Liver (tissue), 9 donors: ENCODE measurements around the gene RAB17. TPM values are rescaled to one million over a fixed set of nuclear protein-coding genes. Genes with fewer than 3 reads are reported as not detected.

ENCODE experiments used
- DNase-seq: peaks from one replicate; pipeline ENCODE4 v3.0.0-alpha.2; 2017; ENCODE audit warnings: low spot score
- H3K27ac ChIP-seq, 2 donors: one replicate each; pipeline ENCODE4 v1.7.0; 2013; ENCODE audit warnings: inconsistent platforms in 2 of 2, low read length in 2 of 2, control low read depth in 1 of 2, low read depth in 1 of 2, mild to moderate bottlenecking in 1 of 2
- H3K27me3 ChIP-seq, 4 donors: one replicate each; pipeline versions ENCODE4 v1.6.1 to v1.7.0; 2013; ENCODE audit warnings: low read length in 3 of 4, inconsistent platforms in 1 of 4, mild to moderate bottlenecking in 1 of 4, moderate library complexity in 1 of 4; ENCODE audit not compliant: control insufficient read depth in 4 of 4, insufficient read depth in 4 of 4
- H3K36me3 ChIP-seq, 4 donors: one replicate each; pipeline versions ENCODE4 v1.6.1 to v1.7.0; 2013; ENCODE audit warnings: low read length in 3 of 4, mild to moderate bottlenecking in 3 of 4, low read depth in 1 of 4, moderate library complexity in 1 of 4; ENCODE audit not compliant: control insufficient read depth in 4 of 4, insufficient read depth in 3 of 4
- H3K4me1 ChIP-seq, 4 donors: one replicate each; pipeline versions ENCODE4 v1.6.1 to v1.7.0; 2013; ENCODE audit warnings: low read length in 3 of 4, mild to moderate bottlenecking in 3 of 4, moderate library complexity in 1 of 4; ENCODE audit not compliant: control insufficient read depth in 4 of 4, insufficient read depth in 4 of 4
- H3K4me3 ChIP-seq, 3 donors: one replicate each; pipeline versions ENCODE4 v1.6.1 to v1.7.0; 2013; ENCODE audit warnings: low read length in 3 of 3, control low read depth in 1 of 3, low read depth in 1 of 3, mild to moderate bottlenecking in 1 of 3
- H3K9ac ChIP-seq, 2 donors: one replicate each; pipeline ENCODE4 v1.7.0; 2013; ENCODE audit warnings: low read length in 2 of 2, mild to moderate bottlenecking in 2 of 2, moderate library complexity in 2 of 2, control low read depth in 1 of 2, low read depth in 1 of 2
- H3K9me3 ChIP-seq, 4 donors: one replicate each; pipeline versions ENCODE4 v1.6.1 to v1.7.0; 2013; ENCODE audit warnings: low read length in 3 of 4; ENCODE audit not compliant: control insufficient read depth in 4 of 4
- EGR1 ChIP-seq, 2 donors: IDR thresholded peaks; 2 replicates each; pipeline ENCODE4 v1.6.1; 2016 to 2018; ENCODE audit warnings: antibody characterized with exemption in 2 of 2, low read depth in 2 of 2
- FOXA1 ChIP-seq: IDR thresholded peaks from 2 replicates; pipeline ENCODE4 v1.6.1; 2016; ENCODE audit warnings: antibody characterized with exemption
- FOXA2 ChIP-seq: IDR thresholded peaks from 2 replicates; pipeline ENCODE4 v1.6.1; 2016; ENCODE audit warnings: antibody characterized with exemption
- GABPA ChIP-seq, 2 donors: IDR thresholded peaks in 1 of 2; conservative IDR thresholded peaks in 1 of 2; 2 replicates each; pipeline ENCODE4 v1.6.1; 2016; ENCODE audit warnings: antibody characterized with exemption in 2 of 2, mild to moderate bottlenecking in 1 of 2, moderate library complexity in 1 of 2
- HNF4A ChIP-seq, 2 donors: conservative IDR thresholded peaks; 2 replicates each; pipeline ENCODE4 v1.6.1; 2016; ENCODE audit warnings: antibody characterized with exemption in 2 of 2, mild to moderate bottlenecking in 2 of 2
- HNF4G ChIP-seq: IDR thresholded peaks from 2 replicates; pipeline ENCODE4 v1.6.1; 2016; ENCODE audit warnings: antibody characterized with exemption
- JUND ChIP-seq, 2 donors: IDR thresholded peaks; 2 replicates each; pipeline ENCODE4 v1.6.1; 2016; ENCODE audit warnings: antibody characterized with exemption in 2 of 2
- MAX ChIP-seq: IDR thresholded peaks from 2 replicates; pipeline ENCODE4 v1.6.1; 2016; ENCODE audit warnings: antibody characterized with exemption
- NR2F2 ChIP-seq: IDR thresholded peaks from 2 replicates; pipeline ENCODE4 v1.6.1; 2016; ENCODE audit warnings: antibody characterized with exemption
- REST ChIP-seq: IDR thresholded peaks from 2 replicates; pipeline ENCODE4 v1.6.1; 2016; ENCODE audit warnings: antibody characterized with exemption, mild to moderate bottlenecking
- RXRA ChIP-seq, 2 donors: IDR thresholded peaks; 2 replicates each; pipeline ENCODE4 v1.6.1; 2017 to 2018; ENCODE audit warnings: antibody characterized with exemption in 2 of 2, mild to moderate bottlenecking in 1 of 2
- SP1 ChIP-seq: IDR thresholded peaks from 2 replicates; pipeline ENCODE4 v1.6.1; 2018; ENCODE audit warnings: antibody characterized with exemption, mild to moderate bottlenecking
- YY1 ChIP-seq: IDR thresholded peaks from 2 replicates; pipeline ENCODE4 v1.6.1; 2016; ENCODE audit warnings: antibody characterized with exemption, mild to moderate bottlenecking
- ZBTB33 ChIP-seq: IDR thresholded peaks from 2 replicates; pipeline ENCODE4 v1.6.1; 2016; ENCODE audit warnings: antibody characterized with exemption
- WGBS: extraction: QIAGEN DNeasy Blood & Tissue Kit; methylation state at CpG from one replicate; pipeline ENCODE4 v1.1.7; 2013; 5-methylcytosine and 5-hydroxymethylcytosine counted together
- polyA plus RNA-seq, 2 donors: library from polyadenylated mRNA; stranded (reverse) in 1 of 2; unstranded in 1 of 2; fragments of 200-250 nt in 1 of 2; fragments of >200 nt in 1 of 2; fragmentation: Nextera tagmentation in 1 of 2; extraction: Ambion mirVana in 1 of 2; gene quantifications; one replicate each; pipeline versions ENCODE4 v1.2.1 to v1.2.3, GENCODE V29; 2013 to 2015
- total RNA-seq, 2 donors: library from RNA; depleted of rRNA; stranded (reverse); fragments of >200 nt; gene quantifications; one replicate each; pipeline ENCODE4 v1.2.3, GENCODE V29; 2014
- donor health status: healthy.
- donor health status: healthy.
- donor health status: healthy.
- donor health status: healthy.
- donor health status: healthy.

RAB17 gene
- total and polyA plus RNA-seq, 4 donors: 17.8 to 96.5 (median 74.9) TPM

GRCh38 chr2:237535385-237536082 lies 55.0 kb downstream of the RAB17 start:
- WGBS: 94% methylated on average over 8 of the region's 8 CpGs
- H3K4me1 ChIP-seq: peaks cover 6 to 16% (median 10%) of the 10 kb centered on the region in 4 donors
- TF ChIP-seq YY1 (no peak), HNF4G (no peak), RXRA (IDR thresholded peaks at IDR 0.05) (no peak), GABPA (IDR thresholded peaks at IDR 0.05 in 1 of 2, conservative IDR thresholded peaks at IDR 0.05 in 1 of 2) (no peak), FOXA2 (no peak), EGR1 (IDR thresholded peaks at IDR 0.05; ENCODE audit: low read depth in 2 of 2) (no peak), NR2F2 (no peak), FOXA1 (no peak), JUND (IDR thresholded peaks at IDR 0.05) (no peak), MAX (no peak), ZBTB33 (no peak)
- no peak for DNase-seq
- no peak overlapping the region for H3K9ac ChIP-seq
- peaks cover 0 to 5% (median 3%) of the 10 kb centered on the region in 4 donors for H3K36me3 ChIP-seq
- no peak overlapping the region for H3K27ac ChIP-seq
- H3K27me3 ChIP-seq: no peaks in the 10 kb centered on the region
- H3K9me3 ChIP-seq: no peaks in the 10 kb centered on the region
- H3K4me3 ChIP-seq: no peak overlapping the region

- DNase-seq: no peak
- Histone ChIP-seq H3K27ac (no peak overlapping the region), H3K36me3 (peaks cover 3 to 5% (median 3%) of the 10 kb centered on the region in 4 donors), H3K27me3 (no peaks in the 10 kb centered on the region), H3K4me1 (peaks cover 0 to 5% (median under 1%) of the 10 kb centered on the region in 4 donors), H3K9me3 (no peaks in the 10 kb centered on the region), H3K9ac (no peak overlapping the region), H3K4me3 (no peak overlapping the region)
- TF ChIP-seq MAX: no peak
- no peak for TF ChIP-seq ZBTB33
- TF ChIP-seq FOXA2: no peak
- no peak for TF ChIP-seq SP1
- no peak for TF ChIP-seq EGR1 (IDR thresholded peaks at IDR 0.05; ENCODE audit: low read depth in 2 of 2)
- TF ChIP-seq REST: no peak
- TF ChIP-seq NR2F2: no peak
- no peak for TF ChIP-seq HNF4A (conservative IDR thresholded peaks at IDR 0.05)
- 100% methylated on average over 1 of the region's 1 CpG for WGBS
Observed at GRCh38 chr2:237534380-237534779, 56.2 kb downstream of the RAB17 start.
